ENCODE data around the gene RUFY2.
"Not testable (repeated sequence)": the region's sequence is repeated elsewhere in the genome, so short reads cannot be mapped to it uniquely, and the experiment has no call there.

RUFY2 gene

GRCh38 chr10:68406815-68407548 lies at the start of gene RUFY2:
TSS of gene RUFY2 (minus strand) at chr10:68407277. CDS start at chr10:68407189, 88 bp downstream.
- DNase-seq = peak; percentile 71

- DNase-seq = not testable (repeated sequence)
Measured at GRCh38 chr10:68449698-68450097, 42.6 kb upstream of the RUFY2 start.

DNA sequence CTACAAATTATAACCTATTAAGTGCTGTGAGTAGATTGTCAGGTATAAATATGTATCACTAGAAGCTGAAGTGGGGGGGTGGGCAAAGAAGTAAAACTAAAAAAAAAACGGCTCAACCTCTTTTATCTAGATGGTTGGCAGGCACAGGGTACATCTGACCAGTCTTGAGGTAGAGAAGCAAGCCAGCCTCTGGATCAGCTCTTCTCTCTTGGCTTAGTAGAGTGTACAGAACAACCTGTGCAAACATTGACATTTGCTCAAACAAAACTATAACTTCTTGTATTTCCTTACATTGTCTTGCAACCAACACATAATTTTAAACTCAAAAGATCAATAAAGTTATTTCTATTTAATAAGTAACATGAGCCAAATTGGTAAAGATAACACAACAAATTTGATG lies 39.1 kb upstream of the RUFY2 start:
- no peak for DNase-seq

DNA sequence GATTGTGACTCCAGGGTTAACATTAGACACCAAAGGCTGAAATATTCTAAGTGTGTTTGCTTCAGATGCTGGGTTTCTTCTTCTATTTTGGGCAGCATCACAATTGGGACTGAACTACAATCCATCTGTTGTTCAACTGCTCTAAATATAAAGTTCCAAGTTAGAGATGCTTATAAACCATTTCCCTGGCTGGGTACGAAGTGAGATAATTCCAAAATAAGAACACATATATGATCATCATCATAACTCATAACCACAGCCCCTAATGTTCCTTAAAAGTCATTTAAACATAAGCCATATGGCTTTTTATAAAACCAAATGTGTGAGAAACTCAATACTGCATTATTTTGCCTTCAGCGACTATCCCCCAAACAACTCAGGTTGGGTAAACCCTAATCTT lies 35.9 kb upstream of the RUFY2 start:
- DNase-seq = no peak

DNA sequence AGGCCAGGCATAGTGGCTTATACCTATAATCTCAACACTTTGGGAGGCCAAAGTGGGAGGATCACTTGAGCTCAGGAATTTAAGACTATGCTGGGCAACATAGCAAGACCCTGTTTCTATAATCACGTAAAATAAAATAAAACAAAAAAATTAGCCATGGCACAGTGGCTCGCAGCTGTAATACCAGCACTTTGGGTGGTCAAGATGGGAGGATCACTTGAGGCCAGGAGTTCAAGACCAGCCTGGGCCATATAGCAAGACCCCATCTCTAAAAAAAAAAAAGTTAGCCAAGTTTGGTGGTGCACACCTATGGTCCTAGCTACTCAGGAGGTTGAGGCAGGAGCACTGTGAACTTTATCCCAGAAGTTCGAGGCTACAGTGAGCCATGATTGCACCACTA lies 33.8 kb upstream of the RUFY2 start:
- DNase-seq = no peak

- DNase-seq = no peak
Measured at GRCh38 chr10:68435803-68436202, 28.7 kb upstream of the RUFY2 start.

- DNase-seq = no peak
Measured at GRCh38 chr10:68434657-68435056, 27.6 kb upstream of the RUFY2 start.

DNA sequence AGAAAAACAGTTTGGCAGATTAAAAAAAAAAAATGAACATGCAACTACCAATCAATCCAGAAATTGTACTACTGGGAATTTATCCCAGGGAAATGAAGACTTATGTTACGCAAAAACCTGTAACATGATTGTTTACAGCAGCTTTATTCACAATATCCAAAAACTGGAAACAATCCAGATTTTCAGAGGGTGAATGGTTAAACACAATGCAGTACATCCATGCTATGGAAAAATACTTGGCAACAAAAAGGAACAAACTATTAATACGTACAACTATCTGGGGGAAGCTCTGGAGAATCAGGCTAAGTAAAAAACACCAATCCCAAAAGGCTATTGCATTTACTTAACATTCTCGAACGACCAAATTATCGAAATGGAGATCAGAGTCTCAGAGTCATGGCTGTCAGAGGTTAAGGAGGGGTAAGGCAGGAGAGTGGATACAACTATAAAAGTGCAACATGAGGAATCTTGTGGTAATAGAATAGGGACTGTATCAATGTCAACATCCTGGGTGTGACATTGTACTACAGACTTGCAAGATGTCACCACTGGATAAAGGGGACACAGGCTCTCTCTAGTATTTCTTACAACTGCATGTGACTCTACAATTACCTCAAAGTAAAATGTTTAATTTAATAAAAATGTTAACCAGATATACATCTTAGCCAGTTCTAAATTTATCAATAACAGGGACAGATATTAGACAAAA lies 21.5 kb upstream of the RUFY2 start:
- no peak for DNase-seq

DNA sequence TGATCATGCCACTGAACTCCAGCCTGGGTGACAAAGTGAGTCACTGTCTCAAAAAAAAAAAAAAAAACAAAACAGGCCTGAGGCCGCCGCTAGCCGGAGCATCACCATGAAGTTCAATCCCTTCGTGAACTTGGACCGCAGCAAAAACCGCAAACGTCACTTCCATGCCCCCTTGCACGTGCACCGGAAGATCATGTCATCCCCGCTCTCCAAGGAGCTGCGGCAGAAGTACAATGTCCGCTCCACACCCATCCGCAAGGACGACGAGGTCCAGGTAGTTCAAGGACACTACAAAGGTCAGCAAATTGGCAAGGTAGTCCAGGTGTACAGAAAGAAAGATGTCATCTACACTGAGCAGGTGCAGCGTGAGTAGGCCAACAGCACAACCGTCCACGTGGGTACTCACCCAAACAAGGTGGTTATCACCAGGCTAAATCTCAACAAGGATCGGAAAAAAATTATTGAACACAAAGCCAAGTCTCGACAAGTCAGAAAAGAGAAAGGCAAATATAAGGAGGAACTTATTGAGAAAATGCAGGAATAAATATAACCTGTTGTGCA lies 17.5 kb upstream of the RUFY2 start:
- DNase-seq = no peak

GRCh38 chr10:68423522-68423921 lies 16.4 kb upstream of the RUFY2 start:
- DNase-seq = no peak

- no peak for DNase-seq
Measured at GRCh38 chr10:68419376-68419775, 12.3 kb upstream of the RUFY2 start.

DNA sequence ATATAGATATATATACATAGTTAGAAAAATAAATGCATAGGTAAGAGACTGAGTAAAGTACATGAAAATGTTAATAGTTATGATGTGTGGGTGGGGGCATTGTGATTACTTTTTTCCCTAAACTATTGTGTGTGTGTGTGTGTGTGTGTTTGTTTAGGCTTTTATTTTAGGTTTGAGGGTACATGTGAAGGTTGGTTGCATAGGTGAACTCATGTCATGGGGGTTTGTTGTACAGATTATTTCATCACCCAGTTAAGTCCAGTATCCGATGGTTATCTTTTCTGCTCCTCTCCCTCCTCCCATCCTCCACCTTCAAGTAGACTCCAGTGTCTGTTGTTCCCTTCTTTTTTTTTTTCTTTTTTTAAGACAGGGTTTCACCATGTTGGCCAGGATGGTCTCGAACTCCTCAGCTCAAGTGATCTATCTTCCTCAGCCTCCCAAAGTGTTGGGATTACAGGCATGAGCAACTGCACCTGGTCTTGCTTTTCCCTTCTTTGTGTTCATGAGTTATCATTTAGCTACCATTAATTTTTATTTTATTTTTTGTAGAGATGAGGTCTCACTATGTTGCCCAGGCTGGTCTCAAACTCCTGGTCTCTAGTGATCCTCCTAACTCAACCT lies 1.9 kb upstream of the RUFY2 start:
- no peak for DNase-seq

GRCh38 chr10:68406111-68406814 lies 814 bp downstream of the RUFY2 start:
- peak; percentile 61 for DNase-seq

- DNase-seq = no peak
Measured at GRCh38 chr10:68403701-68404100, 3.4 kb downstream of the RUFY2 start.

- no peak for DNase-seq
Measured at GRCh38 chr10:68402276-68402675, 4.8 kb downstream of the RUFY2 start.

DNA sequence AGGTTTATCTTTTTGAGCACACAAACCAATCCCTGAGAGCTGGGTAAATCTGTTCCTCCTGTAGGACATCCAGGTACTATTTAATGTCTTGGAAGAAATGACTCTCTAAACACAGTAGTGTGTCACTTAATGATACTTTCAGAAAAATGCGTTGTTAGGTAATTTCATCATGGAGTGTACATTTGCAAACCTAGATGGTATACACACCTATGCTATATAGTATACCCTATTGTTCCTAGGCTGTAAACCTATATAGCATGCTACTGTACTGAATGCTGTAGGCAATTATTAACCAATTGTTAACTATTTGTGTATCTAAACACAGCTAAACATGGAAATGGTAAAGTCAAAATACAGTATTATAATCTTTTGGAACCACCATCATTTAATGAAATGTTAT lies 10.1 kb downstream of the RUFY2 start:
- no peak for DNase-seq

- DNase-seq = no peak
Measured at GRCh38 chr10:68385740-68386139, 21.3 kb downstream of the RUFY2 start.

- no peak for DNase-seq
Measured at GRCh38 chr10:68371604-68372003, 35.5 kb downstream of the RUFY2 start.

GRCh38 chr10:68367121-68367520 lies 40.0 kb downstream of the RUFY2 start:
- DNase-seq = no peak

GRCh38 chr10:68366600-68366999 lies 40.5 kb downstream of the RUFY2 start:
- no peak for DNase-seq

DNA sequence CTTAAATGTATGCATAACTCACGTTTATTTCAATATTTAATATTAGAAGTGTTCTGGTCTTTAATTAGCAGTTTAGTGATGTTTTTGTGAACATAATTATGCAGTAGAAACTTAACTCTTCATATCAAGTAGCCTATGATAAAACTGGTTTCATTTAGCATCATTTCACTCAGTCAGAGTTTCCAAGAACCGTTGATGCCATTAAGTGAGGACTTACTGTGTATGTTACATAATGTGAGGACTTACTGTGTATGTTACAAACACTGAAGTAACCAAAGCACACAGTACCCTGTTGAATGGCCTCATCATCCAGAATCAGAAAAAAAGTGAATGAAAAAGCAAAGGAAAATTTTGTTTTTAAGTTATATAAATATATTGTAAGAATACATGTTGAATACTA lies 41.5 kb downstream of the RUFY2 start:
- no peak for DNase-seq

DNA sequence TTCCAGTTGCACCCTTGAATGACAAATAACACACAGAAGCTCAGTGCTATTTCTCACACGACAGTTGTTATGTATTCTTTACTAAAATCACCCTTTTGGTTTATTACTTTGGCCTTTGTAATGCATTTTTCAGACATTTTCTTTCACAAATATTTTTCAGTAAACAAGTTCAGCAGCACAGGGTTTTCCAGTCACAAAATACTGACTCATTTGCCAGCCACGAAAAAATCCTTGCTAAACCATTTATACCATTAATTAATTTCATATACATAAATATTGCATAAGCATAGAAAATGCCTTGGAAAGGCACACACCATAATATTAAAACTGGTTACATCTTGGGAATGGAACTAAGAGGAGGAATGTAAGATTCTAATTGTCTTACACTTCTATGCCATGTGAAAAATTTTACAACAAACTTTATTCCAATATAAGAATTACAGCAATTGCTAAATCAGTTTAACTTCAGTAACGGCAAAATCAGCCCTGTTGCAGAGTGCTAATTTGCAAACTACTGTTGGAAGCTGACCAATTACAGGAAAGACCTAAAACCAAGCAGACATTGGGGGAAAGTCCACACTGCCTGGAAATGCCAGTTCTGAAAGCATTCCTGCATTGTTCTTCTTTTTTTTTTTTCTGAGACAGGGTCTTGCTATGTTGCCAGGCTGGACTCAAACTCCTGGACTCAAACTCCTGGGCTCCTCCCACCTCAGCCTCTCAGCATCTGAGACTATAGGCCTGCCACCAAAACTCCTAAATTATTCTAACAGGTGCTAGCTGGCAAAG lies 42.8 kb downstream of the RUFY2 start:
- no peak for DNase-seq

All from NCI-H510A treated with DMSO at 0.1 percent for 48 hours (cell line).